C4-2B (cell line): ENCODE data around the gene OGA.
"Not testable (repeated sequence)": the region's sequence is repeated elsewhere in the genome, so short reads cannot be mapped to it uniquely, and the experiment has no call there.

Source experiments
- H3K27ac ChIP-seq: fragments of 450-650 bp; 2 replicates; pipeline ENCODE4 v1.5.1; 2017
- ZFX ChIP-seq: fragments of 450-650 bp; IDR thresholded peaks from 2 replicates; pipeline ENCODE4 v1.6.1; 2017
- TF ChIP-seq, protein P1 (sequence below): fragments of 450-650 bp; conservative IDR thresholded peaks from 2 replicates; pipeline ENCODE4 v1.5.1; 2017; ENCODE audit warnings: mild to moderate bottlenecking

The OGA gene

DNA sequence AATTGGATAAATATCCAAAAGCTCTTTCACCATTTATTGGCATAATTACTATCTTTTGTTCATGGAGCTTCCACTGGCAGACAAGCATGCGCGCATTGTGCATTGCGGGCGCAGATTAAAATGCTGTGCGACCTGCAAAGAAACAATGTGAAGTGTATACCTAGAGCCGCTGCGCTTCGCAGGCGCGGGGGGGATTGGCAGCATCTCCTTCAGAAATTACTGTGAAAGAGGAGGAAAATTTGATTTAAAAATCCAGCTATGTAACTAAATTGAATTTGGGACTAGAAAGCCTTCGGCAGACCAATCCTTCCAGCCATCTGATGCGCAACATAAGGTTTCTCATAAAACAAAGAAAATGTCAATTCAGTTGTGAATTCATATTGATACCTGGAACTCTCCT, 24.7 kb downstream of the OGA start:
- TF ChIP-seq, protein P1, sequence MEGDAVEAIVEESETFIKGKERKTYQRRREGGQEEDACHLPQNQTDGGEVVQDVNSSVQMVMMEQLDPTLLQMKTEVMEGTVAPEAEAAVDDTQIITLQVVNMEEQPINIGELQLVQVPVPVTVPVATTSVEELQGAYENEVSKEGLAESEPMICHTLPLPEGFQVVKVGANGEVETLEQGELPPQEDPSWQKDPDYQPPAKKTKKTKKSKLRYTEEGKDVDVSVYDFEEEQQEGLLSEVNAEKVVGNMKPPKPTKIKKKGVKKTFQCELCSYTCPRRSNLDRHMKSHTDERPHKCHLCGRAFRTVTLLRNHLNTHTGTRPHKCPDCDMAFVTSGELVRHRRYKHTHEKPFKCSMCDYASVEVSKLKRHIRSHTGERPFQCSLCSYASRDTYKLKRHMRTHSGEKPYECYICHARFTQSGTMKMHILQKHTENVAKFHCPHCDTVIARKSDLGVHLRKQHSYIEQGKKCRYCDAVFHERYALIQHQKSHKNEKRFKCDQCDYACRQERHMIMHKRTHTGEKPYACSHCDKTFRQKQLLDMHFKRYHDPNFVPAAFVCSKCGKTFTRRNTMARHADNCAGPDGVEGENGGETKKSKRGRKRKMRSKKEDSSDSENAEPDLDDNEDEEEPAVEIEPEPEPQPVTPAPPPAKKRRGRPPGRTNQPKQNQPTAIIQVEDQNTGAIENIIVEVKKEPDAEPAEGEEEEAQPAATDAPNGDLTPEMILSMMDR: no peak
- TF ChIP-seq ZFX: no peak
- H3K27ac ChIP-seq: no peak overlapping the region

DNA sequence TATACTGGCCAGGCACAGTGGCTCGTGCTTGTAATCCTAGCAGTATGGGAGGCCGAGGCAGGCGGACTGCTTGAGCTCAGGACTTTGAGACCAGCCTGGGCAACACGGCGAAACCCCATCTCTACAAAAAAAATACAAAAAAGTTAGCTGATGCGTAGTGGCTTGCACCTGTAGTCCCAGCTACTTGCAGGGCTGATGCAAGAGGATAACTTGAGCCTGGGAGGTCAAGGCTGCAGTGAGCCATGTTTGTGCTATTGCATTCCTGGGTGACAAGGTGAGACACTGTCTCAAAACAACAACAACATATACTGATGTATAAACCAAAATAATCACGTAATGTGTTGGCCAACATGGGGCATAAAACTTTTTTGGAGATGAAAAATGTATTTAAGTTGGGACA, 28.6 kb downstream of the OGA start:
- H3K27ac ChIP-seq: no peak overlapping the region

DNA sequence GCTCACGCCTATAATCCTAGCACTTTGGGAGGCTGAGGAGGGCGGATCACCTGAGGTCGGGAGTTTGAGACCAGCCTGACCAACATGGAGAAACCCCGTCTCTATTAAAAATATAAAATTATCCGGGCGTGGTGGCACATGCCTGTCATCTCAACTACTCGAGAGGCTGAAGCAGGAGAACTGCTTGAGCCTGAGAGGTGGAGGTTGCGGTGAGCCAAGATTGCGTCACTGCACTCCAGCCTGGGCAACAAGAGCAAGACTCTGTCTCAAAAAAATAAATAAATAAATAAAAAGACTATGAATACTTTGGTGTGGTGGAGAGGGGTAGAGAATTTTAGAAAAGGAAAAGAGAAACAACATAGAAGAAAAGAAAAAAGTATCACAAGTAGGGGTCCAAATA, 29.0 kb downstream of the OGA start:
- H3K27ac ChIP-seq: not testable (repeated sequence)

More for the DNA sequence above, 28.6 kb downstream of the OGA start:
- TF ChIP-seq ZFX: no peak
- TF ChIP-seq, protein P1: no peak

DNA sequence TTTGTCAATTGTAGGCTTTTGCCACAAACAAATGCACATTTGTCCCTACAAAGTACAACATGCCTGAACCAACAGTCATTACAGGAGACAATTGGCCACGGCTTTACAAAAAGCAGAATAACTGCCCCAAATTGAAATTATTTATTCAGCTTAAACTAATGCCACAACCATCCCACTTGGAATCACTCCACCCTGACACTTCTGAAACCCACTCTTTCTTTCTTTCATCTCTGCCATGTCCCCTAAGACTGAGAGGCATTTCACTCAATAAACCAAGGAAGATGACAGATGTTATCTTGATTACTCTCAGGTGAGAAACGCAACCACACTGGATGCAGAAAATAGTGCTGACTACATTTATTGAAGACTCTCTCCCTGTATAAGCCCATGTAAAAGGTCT, 32.4 kb downstream of the OGA start:
- no peak overlapping the region for H3K27ac ChIP-seq
- TF ChIP-seq, protein P1: no peak
- TF ChIP-seq ZFX: no peak

DNA sequence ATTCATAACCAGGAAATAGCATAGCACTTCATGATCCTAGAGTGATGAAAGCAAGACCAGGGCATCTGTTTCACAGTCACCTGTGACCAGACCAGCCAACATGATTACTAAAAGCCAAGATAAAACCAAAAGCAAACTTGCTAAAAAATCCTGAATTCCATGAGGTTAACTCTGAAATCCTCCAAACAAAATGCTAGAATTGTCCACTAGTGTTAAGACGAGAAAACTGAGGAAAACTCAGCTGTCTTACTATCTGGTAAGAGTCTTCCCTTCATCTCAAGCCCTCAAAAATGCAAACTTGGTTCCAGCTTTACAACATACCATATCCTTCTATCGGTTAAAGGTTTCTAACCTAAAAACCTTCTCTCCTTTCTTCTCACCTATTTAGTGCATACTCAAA, 33.7 kb downstream of the OGA start:
- no peak overlapping the region for H3K27ac ChIP-seq
- TF ChIP-seq, protein P1: no peak
- TF ChIP-seq ZFX: no peak

DNA sequence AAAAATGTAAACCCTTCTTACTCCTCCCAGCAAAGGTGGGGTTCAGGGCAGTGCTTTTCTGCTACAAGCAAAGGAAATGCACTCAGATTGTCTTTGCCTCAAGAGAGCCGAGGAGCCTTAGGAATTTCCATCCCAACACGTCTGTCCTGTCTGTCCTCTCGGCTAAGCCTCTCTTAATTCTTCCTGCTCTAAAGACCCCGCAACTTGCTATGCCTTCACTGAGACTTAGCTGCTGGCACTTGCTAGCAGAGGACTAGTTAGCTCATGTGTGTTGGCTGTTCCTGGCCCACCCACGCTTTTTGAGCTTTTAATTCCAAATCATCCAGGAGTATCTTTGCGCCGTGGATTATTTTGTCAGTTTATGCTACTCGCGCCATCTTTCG, 34.5 kb downstream of the OGA start:
- peak overlapping the region; percentile 74 for H3K27ac ChIP-seq
- no peak for TF ChIP-seq ZFX
- TF ChIP-seq, protein P1: no peak

DNA sequence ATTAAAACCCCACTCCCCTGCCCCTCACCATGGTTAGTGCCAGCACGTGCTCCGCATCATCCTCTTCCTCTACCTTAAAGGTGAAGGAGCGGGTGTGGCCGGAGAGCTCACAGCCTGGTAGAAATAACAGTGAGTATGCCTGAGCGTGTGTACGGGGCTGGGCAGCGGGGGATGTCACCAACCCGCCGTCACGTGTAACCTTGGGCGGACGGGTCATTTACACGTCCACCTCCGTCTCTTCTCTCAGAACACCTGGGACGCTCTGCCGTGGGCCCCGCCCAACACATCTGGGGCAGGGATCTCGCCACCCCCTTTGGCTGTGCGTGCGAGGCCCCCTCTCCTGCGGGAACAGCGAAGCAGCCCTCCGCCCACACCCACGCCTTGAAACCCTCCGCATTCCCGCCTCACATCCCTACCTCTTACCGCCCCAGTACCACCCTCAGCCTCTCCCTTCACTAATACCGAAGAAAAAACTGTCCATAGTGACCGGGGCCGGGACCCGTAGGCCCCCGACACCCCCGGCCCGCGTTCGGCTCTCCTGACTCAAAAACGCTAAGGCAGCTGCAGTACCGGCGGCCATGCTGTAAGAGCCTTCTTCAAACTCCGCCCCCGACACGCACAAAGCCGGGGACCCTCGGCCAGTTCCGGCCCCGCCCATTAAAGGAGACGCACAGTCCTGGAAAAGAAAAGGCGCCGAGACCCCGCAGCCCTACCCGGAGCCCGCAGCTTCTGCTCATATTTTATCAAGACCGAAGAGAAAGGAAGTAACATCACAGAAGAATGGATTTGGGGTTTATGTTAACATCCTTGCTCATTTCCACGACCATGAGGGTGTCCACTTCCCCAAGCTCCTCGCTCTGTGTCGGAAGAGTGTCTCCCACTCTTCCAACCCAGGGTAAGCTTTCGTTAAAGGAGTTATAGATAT, 35.2 kb downstream of the OGA start, which contains the start of gene NPM3:
TSS of gene NPM3 (minus strand) at position 636 of the 925 bp plus-strand sequence. CDS start at position 580, 56 bp downstream.
- peak within 1 kb of the TSS; percentile 74 for H3K27ac ChIP-seq
- no peak for TF ChIP-seq ZFX
- TF ChIP-seq, protein P1: no peak
